ENCODE data around the gene PRH2.

Gene PRH2

GRCh38 chr12:10910380-10910779 lies 18.7 kb upstream of the PRH2 start:
- DNase-seq (ENCODE audit: insufficient read length, low spot score) (no peak), FAIRE-seq (no peak)
- no peak for TF ChIP-seq PAX5 (IDR thresholded peaks at IDR 0.05; ENCODE audit: insufficient read depth, low read length, severe bottlenecking)
- TF ChIP-seq TAF1 (IDR thresholded peaks at IDR 0.05; ENCODE audit: low read depth, low read length) = no peak

DNA sequence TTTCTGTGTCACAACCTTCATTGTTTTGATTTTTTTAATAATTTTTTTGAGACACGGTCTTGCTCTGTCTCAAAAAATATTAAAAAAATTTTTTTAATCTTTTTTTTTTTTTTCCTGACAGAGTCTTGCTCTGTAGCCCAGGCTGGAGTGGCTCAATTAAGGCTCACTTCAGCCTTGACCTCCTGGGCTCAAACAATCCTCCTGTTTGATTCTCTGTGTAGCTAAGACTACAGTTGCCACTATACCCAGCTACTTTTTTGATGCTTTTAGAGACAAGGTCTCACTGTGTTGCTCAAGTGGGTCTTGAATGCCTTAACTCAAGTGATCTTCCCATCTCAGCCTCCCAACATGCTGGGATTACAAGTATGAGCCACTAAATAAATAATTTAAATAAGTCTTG lies 9.2 kb upstream of the PRH2 start:
- FAIRE-seq (no peak), DNase-seq (ENCODE audit: insufficient read length, low spot score) (no peak)
- TF ChIP-seq POU2F2 (IDR thresholded peaks at IDR 0.05; ENCODE audit: low read depth, low read length) (no peak), PAX5 (IDR thresholded peaks at IDR 0.05; ENCODE audit: insufficient read depth, low read length, severe bottlenecking) (no peak), SPI1 (IDR thresholded peaks at IDR 0.05; ENCODE audit: low read depth, low read length) (no peak), POLR2AphosphoS5 (IDR thresholded peaks at IDR 0.05; ENCODE audit: low read depth, low read length) (no peak), POLR2A (IDR thresholded peaks at IDR 0.05; ENCODE audit: low read depth, low read length) (no peak), TAF1 (IDR thresholded peaks at IDR 0.05; ENCODE audit: low read depth, low read length) (no peak)

DNA sequence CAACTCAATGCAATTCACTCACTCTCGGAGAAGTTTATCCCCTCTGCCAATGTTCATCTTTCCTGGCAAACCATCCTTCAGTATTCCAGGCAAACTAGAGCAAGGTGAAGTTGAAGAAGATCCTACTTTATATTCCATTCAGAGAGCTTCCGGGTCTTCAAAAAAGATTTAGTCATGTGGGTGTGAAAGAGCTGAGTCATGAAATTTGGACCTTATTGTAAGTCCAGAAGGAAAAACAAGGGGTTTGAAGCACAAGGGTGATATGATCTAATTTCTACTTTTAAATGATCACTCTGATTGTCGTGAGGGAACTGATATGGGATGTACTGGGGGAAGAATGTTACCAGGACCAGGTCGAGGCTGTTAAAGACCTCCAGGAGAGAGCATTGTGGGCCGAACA lies 2.8 kb upstream of the PRH2 start:
- DNase-seq (ENCODE audit: insufficient read length, low spot score) = no peak
- no peak for FAIRE-seq
- TF ChIP-seq SPI1 (IDR thresholded peaks at IDR 0.05; ENCODE audit: low read depth, low read length) (no peak), PAX5 (IDR thresholded peaks at IDR 0.05; ENCODE audit: insufficient read depth, low read length, severe bottlenecking) (no peak), POU2F2 (IDR thresholded peaks at IDR 0.05; ENCODE audit: low read depth, low read length) (no peak), TAF1 (IDR thresholded peaks at IDR 0.05; ENCODE audit: low read depth, low read length) (no peak), POLR2AphosphoS5 (IDR thresholded peaks at IDR 0.05; ENCODE audit: low read depth, low read length) (no peak), POLR2A (IDR thresholded peaks at IDR 0.05; ENCODE audit: low read depth, low read length) (no peak)

GRCh38 chr12:10936506-10936905 lies 7.5 kb downstream of the PRH2 start:
- TF ChIP-seq POLR2A (IDR thresholded peaks at IDR 0.05; ENCODE audit: low read depth, low read length) (no peak), TAF1 (IDR thresholded peaks at IDR 0.05; ENCODE audit: low read depth, low read length) (no peak), PAX5 (IDR thresholded peaks at IDR 0.05; ENCODE audit: insufficient read depth, low read length, severe bottlenecking) (no peak), POLR2AphosphoS5 (IDR thresholded peaks at IDR 0.05; ENCODE audit: low read depth, low read length) (no peak), POU2F2 (IDR thresholded peaks at IDR 0.05; ENCODE audit: low read depth, low read length) (no peak), SPI1 (IDR thresholded peaks at IDR 0.05; ENCODE audit: low read depth, low read length) (no peak)
- FAIRE-seq (no peak), DNase-seq (ENCODE audit: insufficient read length, low spot score) (no peak)

- TF ChIP-seq PAX5 (IDR thresholded peaks at IDR 0.05; ENCODE audit: insufficient read depth, low read length, severe bottlenecking) = no peak
- TF ChIP-seq POLR2A (IDR thresholded peaks at IDR 0.05; ENCODE audit: low read depth, low read length) = no peak
- TF ChIP-seq SPI1 (IDR thresholded peaks at IDR 0.05; ENCODE audit: low read depth, low read length) = no peak
- TF ChIP-seq POLR2AphosphoS5 (IDR thresholded peaks at IDR 0.05; ENCODE audit: low read depth, low read length) = no peak
- no peak for TF ChIP-seq POU2F2 (IDR thresholded peaks at IDR 0.05; ENCODE audit: low read depth, low read length)
- no peak for TF ChIP-seq TAF1 (IDR thresholded peaks at IDR 0.05; ENCODE audit: low read depth, low read length)
- DNase-seq (ENCODE audit: insufficient read length, low spot score) (no peak), FAIRE-seq (no peak)
These were observed 10.1 kb downstream of the PRH2 start, which contains the start of gene TAS2R14 for GRCh38 chr12:10939163-10939562. Gene TAS2R14, minus strand, starts transcription at chr12:10939263. Its CDS starts 56 bp downstream, at chr12:10939207.

GRCh38 chr12:10940389-10940788 lies 11.4 kb downstream of the PRH2 start:
- no peak for TF ChIP-seq POLR2AphosphoS5 (IDR thresholded peaks at IDR 0.05; ENCODE audit: low read depth, low read length)
- TF ChIP-seq SPI1 (IDR thresholded peaks at IDR 0.05; ENCODE audit: low read depth, low read length) = no peak
- no peak for TF ChIP-seq POLR2A (IDR thresholded peaks at IDR 0.05; ENCODE audit: low read depth, low read length)
- TF ChIP-seq TAF1 (IDR thresholded peaks at IDR 0.05; ENCODE audit: low read depth, low read length) = no peak
- TF ChIP-seq PAX5 (IDR thresholded peaks at IDR 0.05; ENCODE audit: insufficient read depth, low read length, severe bottlenecking) = no peak
- no peak for TF ChIP-seq POU2F2 (IDR thresholded peaks at IDR 0.05; ENCODE audit: low read depth, low read length)
- DNase-seq (ENCODE audit: insufficient read length, low spot score) = no peak
- FAIRE-seq = no peak

DNA sequence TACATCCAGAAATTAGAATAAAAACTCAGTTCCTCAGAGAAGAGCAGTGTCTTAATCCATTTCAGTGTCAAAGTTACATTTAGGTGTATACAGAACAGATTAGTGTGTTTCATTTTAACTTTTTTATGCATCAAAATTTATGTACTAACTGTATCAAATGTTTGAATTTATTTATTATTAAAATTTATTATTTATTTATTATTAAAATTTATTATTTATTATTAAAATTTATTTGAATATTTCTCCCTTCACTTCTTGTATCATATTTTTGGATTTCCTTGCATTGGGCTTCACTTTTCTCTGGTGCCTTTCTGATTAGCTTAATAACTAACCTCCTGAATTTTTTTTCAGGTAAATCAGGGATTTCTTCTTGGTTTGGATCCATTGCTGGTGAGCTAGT lies 12.3 kb downstream of the PRH2 start:
- TF ChIP-seq PAX5 (IDR thresholded peaks at IDR 0.05; ENCODE audit: insufficient read depth, low read length, severe bottlenecking) = no peak
- no peak for TF ChIP-seq SPI1 (IDR thresholded peaks at IDR 0.05; ENCODE audit: low read depth, low read length)
- TF ChIP-seq TAF1 (IDR thresholded peaks at IDR 0.05; ENCODE audit: low read depth, low read length) = no peak
- no peak for TF ChIP-seq POLR2A (IDR thresholded peaks at IDR 0.05; ENCODE audit: low read depth, low read length)
- TF ChIP-seq POU2F2 (IDR thresholded peaks at IDR 0.05; ENCODE audit: low read depth, low read length) = no peak
- TF ChIP-seq POLR2AphosphoS5 (IDR thresholded peaks at IDR 0.05; ENCODE audit: low read depth, low read length) = no peak
- no peak for FAIRE-seq
- DNase-seq (ENCODE audit: insufficient read length, low spot score) = no peak

DNA sequence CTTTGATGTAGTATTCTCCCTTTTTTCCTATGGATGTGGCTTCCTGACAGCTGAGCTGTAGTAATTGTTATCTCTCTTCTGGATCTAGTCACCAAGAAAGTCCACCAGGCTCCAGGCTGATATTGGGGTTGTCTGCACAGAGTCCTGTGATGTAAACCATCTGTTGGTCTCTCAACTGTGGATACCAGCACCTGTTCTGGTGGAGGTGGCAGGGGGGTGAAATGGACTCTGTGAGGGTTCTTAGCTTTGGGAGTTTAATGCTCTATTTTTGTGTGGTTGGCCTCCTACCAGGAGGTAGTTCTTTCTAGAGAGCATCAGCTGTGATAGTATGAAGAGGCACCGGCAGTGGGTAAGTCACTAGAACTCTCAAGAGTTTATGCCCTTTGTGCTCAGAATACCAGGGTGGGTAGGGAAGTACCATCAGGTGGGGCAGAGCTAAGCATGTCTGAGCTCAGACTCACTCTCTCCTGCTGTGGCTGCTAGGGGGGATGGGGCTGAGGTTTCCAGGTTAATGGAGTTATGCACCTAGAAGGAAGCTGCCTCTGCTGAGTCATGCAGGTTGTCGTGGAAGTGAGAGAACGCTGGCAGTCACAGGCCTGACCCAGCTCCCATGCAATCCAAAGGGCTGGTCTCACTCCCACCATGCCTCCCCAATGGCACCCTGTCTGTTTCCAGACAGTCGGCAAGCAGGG lies 13.0 kb downstream of the PRH2 start:
- DNase-seq (ENCODE audit: insufficient read length, low spot score) (no peak), FAIRE-seq (no peak)
- TF ChIP-seq POLR2AphosphoS5 (IDR thresholded peaks at IDR 0.05; ENCODE audit: low read depth, low read length) (no peak), POLR2A (IDR thresholded peaks at IDR 0.05; ENCODE audit: low read depth, low read length) (no peak), TAF1 (IDR thresholded peaks at IDR 0.05; ENCODE audit: low read depth, low read length) (no peak), PAX5 (IDR thresholded peaks at IDR 0.05; ENCODE audit: insufficient read depth, low read length, severe bottlenecking) (no peak), POU2F2 (IDR thresholded peaks at IDR 0.05; ENCODE audit: low read depth, low read length) (no peak), SPI1 (IDR thresholded peaks at IDR 0.05; ENCODE audit: low read depth, low read length) (no peak)

- TF ChIP-seq TAF1 (IDR thresholded peaks at IDR 0.05; ENCODE audit: low read depth, low read length) (no peak), SPI1 (IDR thresholded peaks at IDR 0.05; ENCODE audit: low read depth, low read length) (no peak), POLR2A (IDR thresholded peaks at IDR 0.05; ENCODE audit: low read depth, low read length) (no peak), POLR2AphosphoS5 (IDR thresholded peaks at IDR 0.05; ENCODE audit: low read depth, low read length) (no peak), PAX5 (IDR thresholded peaks at IDR 0.05; ENCODE audit: insufficient read depth, low read length, severe bottlenecking) (no peak), POU2F2 (IDR thresholded peaks at IDR 0.05; ENCODE audit: low read depth, low read length) (no peak)
- FAIRE-seq = no peak
- DNase-seq (ENCODE audit: insufficient read length, low spot score) = no peak
These were observed 14.1 kb downstream of the PRH2 start for GRCh38 chr12:10943167-10943566.

GRCh38 chr12:10952645-10953044 lies 23.6 kb downstream of the PRH2 start:
- DNase-seq (ENCODE audit: insufficient read length, low spot score) (no peak), FAIRE-seq (no peak)
- TF ChIP-seq POU2F2 (IDR thresholded peaks at IDR 0.05; ENCODE audit: low read depth, low read length) = no peak
- no peak for TF ChIP-seq POLR2AphosphoS5 (IDR thresholded peaks at IDR 0.05; ENCODE audit: low read depth, low read length)
- no peak for TF ChIP-seq PAX5 (IDR thresholded peaks at IDR 0.05; ENCODE audit: insufficient read depth, low read length, severe bottlenecking)
- no peak for TF ChIP-seq TAF1 (IDR thresholded peaks at IDR 0.05; ENCODE audit: low read depth, low read length)

Data from GM12891 (cell line).